PFSK-1 (cell line): Measurements from ENCODE around the gene SON.

Experiments
- FOXP2 ChIP-seq: optimal IDR thresholded peaks from 2 replicates; pipeline ENCODE3; 2011; ENCODE audit warnings: borderline replicate concordance, control low read depth, inconsistent platforms; ENCODE audit not compliant: insufficient read depth; ENCODE audit errors: extremely low read length, extremely low read depth
- POLR2AphosphoS5 ChIP-seq: IDR thresholded peaks from 2 replicates; pipeline ENCODE4 v1.6.1; 2012; ENCODE audit warnings: low read depth, mild to moderate bottlenecking, control low read depth, low read length, moderate library complexity
- REST ChIP-seq, 2 experiments: IDR thresholded peaks; 2 replicates each; pipeline versions ENCODE4 v1.6.1 to v1.8.0; 2011 to 2012; ENCODE audit warnings: low read depth in 2 of 2, low read length in 2 of 2, control low read depth in 1 of 2, inconsistent platforms in 1 of 2, mild to moderate bottlenecking in 1 of 2, moderate library complexity in 1 of 2; ENCODE audit not compliant: insufficient read depth in 1 of 2
- SIN3A ChIP-seq: IDR thresholded peaks from 2 replicates; pipeline ENCODE4 v1.6.1; 2012; ENCODE audit warnings: mild to moderate bottlenecking, low read length, moderate library complexity, borderline replicate concordance; ENCODE audit not compliant: insufficient read depth
- TAF1 ChIP-seq: IDR thresholded peaks from 2 replicates; pipeline ENCODE4 v1.6.1; 2012; ENCODE audit warnings: low read length, control low read depth, borderline replicate concordance; ENCODE audit not compliant: insufficient read depth

The SON gene

DNA sequence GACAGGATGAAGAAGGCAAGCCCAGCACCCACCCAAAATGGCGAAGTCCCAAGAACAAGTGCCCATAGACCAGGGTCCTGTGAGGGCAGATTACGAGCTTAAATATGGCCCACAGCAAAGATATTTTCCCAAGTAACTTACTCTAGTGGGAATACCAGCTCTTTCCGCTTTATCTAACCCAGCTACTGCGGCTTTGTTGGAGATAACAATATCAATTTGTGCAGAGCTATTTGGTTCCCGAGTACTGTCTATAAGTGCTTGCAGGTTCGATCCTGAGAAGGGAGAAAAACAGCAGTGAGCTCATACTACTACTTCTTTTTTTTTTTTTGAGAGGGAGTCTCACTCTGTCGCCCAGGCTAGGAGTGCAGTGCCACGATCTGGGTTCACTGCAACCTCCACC, 37.0 kb upstream of the SON start:
- no peak for TF ChIP-seq FOXP2
- TF ChIP-seq POLR2AphosphoS5 = no peak
- TF ChIP-seq REST (IDR thresholded peaks at IDR 0.05; ENCODE audit: insufficient read depth in 1 of 2, low read depth in 2 of 2, low read length in 2 of 2) = no peak
- TF ChIP-seq TAF1 = no peak

DNA sequence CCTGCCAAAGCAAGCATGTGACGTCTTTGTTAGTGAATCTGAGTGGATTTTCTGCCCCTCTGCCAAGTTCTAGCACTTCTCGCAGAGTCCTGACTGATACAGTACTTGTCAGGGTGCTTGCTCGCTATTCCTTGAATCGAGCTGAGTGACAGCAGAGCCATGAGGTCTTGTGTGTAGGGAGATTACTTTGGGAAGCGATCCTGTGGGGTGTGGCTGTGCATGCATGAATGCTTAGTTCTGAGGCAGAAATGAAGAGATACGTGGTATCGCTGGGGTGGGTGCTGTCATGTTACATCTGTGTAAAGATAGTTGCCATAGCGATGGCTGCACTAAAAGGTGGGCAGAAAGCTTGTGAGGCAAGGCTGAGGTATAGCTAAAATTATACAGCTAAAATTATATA, 32.0 kb upstream of the SON start:
- no peak for TF ChIP-seq FOXP2
- TF ChIP-seq REST (IDR thresholded peaks at IDR 0.05; ENCODE audit: insufficient read depth in 1 of 2, low read depth in 2 of 2, low read length in 2 of 2) = no peak
- no peak for TF ChIP-seq POLR2AphosphoS5

GRCh38 chr21:33511639-33512038, 31.2 kb upstream of the SON start:
- TF ChIP-seq FOXP2 = no peak
- TF ChIP-seq REST (IDR thresholded peaks at IDR 0.05; ENCODE audit: insufficient read depth in 1 of 2, low read depth in 2 of 2, low read length in 2 of 2) = no peak
- no peak for TF ChIP-seq TAF1

DNA sequence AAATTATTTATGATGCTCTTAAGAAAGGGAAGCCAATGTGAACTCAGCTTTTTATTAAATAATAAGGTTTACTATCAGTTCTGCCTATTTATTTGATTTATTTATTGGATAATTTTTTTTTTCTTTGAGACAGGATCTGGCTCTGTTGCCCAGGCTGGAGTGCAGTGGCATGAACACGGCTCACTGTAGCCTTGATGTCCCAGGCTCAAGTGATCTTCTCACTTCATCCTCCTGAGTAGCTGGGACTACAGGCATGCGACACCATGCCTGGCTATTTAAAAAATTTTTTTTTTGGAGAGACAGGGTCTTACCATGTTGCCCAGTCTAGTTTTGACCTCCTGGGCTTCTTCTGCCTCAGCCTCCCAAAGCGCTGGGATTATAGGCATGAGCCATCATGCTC, 30.4 kb upstream of the SON start:
- no peak for TF ChIP-seq TAF1
- TF ChIP-seq FOXP2 = no peak
- TF ChIP-seq REST (IDR thresholded peaks at IDR 0.05; ENCODE audit: insufficient read depth in 1 of 2, low read depth in 2 of 2, low read length in 2 of 2) = no peak
- TF ChIP-seq POLR2AphosphoS5 = no peak
- no peak for TF ChIP-seq SIN3A

- no peak for TF ChIP-seq REST (IDR thresholded peaks at IDR 0.05; ENCODE audit: insufficient read depth in 1 of 2, low read depth in 2 of 2, low read length in 2 of 2)
- TF ChIP-seq SIN3A = no peak
- no peak for TF ChIP-seq TAF1
- no peak for TF ChIP-seq POLR2AphosphoS5
- no peak for TF ChIP-seq FOXP2
These were observed 28.6 kb upstream of the SON start for GRCh38 chr21:33514229-33514628.
